H1 (cell line): Measurements from ENCODE around the gene SORBS1. TPM values are rescaled to one million over a fixed set of nuclear protein-coding genes. Genes with fewer than 3 reads are reported as not detected.

Source experiments
- CTCF ChIA-PET: fragments of 300-600 bp; sonication (Branson Sonifier 250); formaldehyde crosslinking; loops from one replicate; lab custom pipeline; 2021; ENCODE audit not compliant: partially characterized antibody; lab: Charles Lee
- POLR2A ChIA-PET: fragments of 300-600 bp; sonication (Branson Sonifier 250); formaldehyde crosslinking; loops from one replicate; lab custom pipeline; 2021; ENCODE audit warnings: inconsistent platforms; ENCODE audit not compliant: partially characterized antibody; lab: Charles Lee
- DNase-seq, 2 experiments: peaks; one replicate each; pipeline versions ENCODE4 v3.0.0 to v3.0.0-alpha.2; 2010 to 2022; ENCODE audit warnings: low spot score in 2 of 2, low read depth in 1 of 2, mixed read lengths in 1 of 2
- FAIRE-seq: peaks from 2 replicates; lab custom pipeline; 2011; peaks lifted over from hg19 to GRCh38; lab: Jason Lieb, UNC
- H2AFZ ChIP-seq: 2 replicates; pipeline ENCODE4 v1.8.1; 2012; ENCODE audit warnings: low read length, inconsistent platforms
- H2AK5ac ChIP-seq: 2 replicates; pipeline ENCODE4 v1.6.1; 2013; ENCODE audit warnings: low read depth, low read length
- H2BK120ac ChIP-seq: replicated peaks from 2 replicates; pipeline ENCODE3; 2013; ENCODE audit warnings: low read depth, low read length, inconsistent platforms
- H2BK12ac ChIP-seq: 2 replicates; pipeline ENCODE4 v1.6.1; 2013; ENCODE audit warnings: low read depth, low read length
- H2BK15ac ChIP-seq: 2 replicates; pipeline ENCODE4 v1.6.1; 2013; ENCODE audit warnings: low read length
- H2BK20ac ChIP-seq: 2 replicates; pipeline ENCODE4 v1.6.1; 2013; ENCODE audit warnings: low read length
- H2BK5ac ChIP-seq: 2 replicates; pipeline ENCODE4 v1.6.1; 2013; ENCODE audit warnings: low read depth, low read length
- H3K14ac ChIP-seq: 2 replicates; pipeline ENCODE4 v1.6.1; 2013; ENCODE audit warnings: inconsistent platforms; ENCODE audit not compliant: insufficient read length
- H3K18ac ChIP-seq: 2 replicates; pipeline ENCODE4 v1.6.1; 2013; ENCODE audit warnings: low read length; ENCODE audit errors: extremely low read depth
- H3K23ac ChIP-seq: 2 replicates; pipeline ENCODE4 v1.6.1; 2013; ENCODE audit warnings: inconsistent platforms; ENCODE audit not compliant: insufficient read length
- H3K23me2 ChIP-seq: 2 replicates; pipeline ENCODE4 v1.6.1; 2013; ENCODE audit warnings: low read depth, low read length
- H3K27ac ChIP-seq: 2 replicates; pipeline ENCODE4 v1.6.1; 2011; ENCODE audit warnings: low read depth, low read length, inconsistent platforms
- H3K27me3 ChIP-seq, 4 experiments: replicated peaks in 1 of 4; 1 replicate in 1 of 4; 2 replicates in 3 of 4; pipeline versions ENCODE4 v1.6.1 to v1.8.1; 2011 to 2013; ENCODE audit warnings: low read length in 3 of 4, mild to moderate bottlenecking in 3 of 4, inconsistent platforms in 2 of 4, mixed read lengths in 2 of 4, moderate library complexity in 1 of 4; ENCODE audit not compliant: control insufficient read depth in 3 of 4, insufficient read depth in 3 of 4; ENCODE audit errors: extremely low read depth in 1 of 4
- H3K36me3 ChIP-seq, 4 experiments: 2 replicates each; pipeline versions ENCODE4 v1.6.1 to v1.8.1; 2011 to 2013; ENCODE audit warnings: mild to moderate bottlenecking in 4 of 4, low read length in 3 of 4, moderate library complexity in 2 of 4, control low read depth in 1 of 4, inconsistent platforms in 1 of 4; ENCODE audit not compliant: insufficient read depth in 4 of 4, control insufficient read depth in 2 of 4
- H3K4ac ChIP-seq: replicated peaks from 2 replicates; pipeline ENCODE3; 2013; ENCODE audit warnings: low read length, low read depth, mixed read lengths, inconsistent platforms; ENCODE audit not compliant: insufficient read length
- H3K4me1 ChIP-seq, 4 experiments: replicated peaks in 1 of 4; 1 replicate in 1 of 4; 2 replicates in 3 of 4; pipeline versions ENCODE4 v1.6.1 to v1.8.1; 2011 to 2013; ENCODE audit warnings: low read length in 3 of 4, inconsistent platforms in 2 of 4, mixed read lengths in 1 of 4; ENCODE audit not compliant: insufficient read depth in 4 of 4, control insufficient read depth in 3 of 4
- H3K4me2 ChIP-seq, 2 experiments: 2 replicates each; pipeline versions ENCODE4 v1.6.1 to v1.8.1; 2011 to 2013; ENCODE audit warnings: low read depth in 2 of 2, low read length in 2 of 2, control low read depth in 1 of 2, inconsistent platforms in 1 of 2, mild to moderate bottlenecking in 1 of 2; ENCODE audit not compliant: insufficient read depth in 1 of 2
- H3K4me3 ChIP-seq, 4 experiments: fragments of 200-600, 300-600 bp in 1 of 4; sonication (generic), shearing (Covaris generic), sonication (Bioruptor Twin) in 1 of 4; 2 replicates each; pipeline versions ENCODE4 v1.5.1 to v1.8.1; 2011 to 2016; ENCODE audit warnings: low read length in 4 of 4, low read depth in 3 of 4, control low read depth in 2 of 4, inconsistent platforms in 2 of 4, mild to moderate bottlenecking in 2 of 4, mixed read lengths in 1 of 4, moderate library complexity in 1 of 4; ENCODE audit not compliant: insufficient read depth in 2 of 4; ENCODE audit errors: extremely low read depth in 1 of 4
- H3K56ac ChIP-seq: replicated peaks from 2 replicates; pipeline ENCODE3; 2013; ENCODE audit warnings: low read depth, mild to moderate bottlenecking, mixed read lengths, low read length, inconsistent platforms; ENCODE audit not compliant: insufficient read length
- H3K79me1 ChIP-seq: 2 replicates; pipeline ENCODE4 v1.6.1; 2013; ENCODE audit warnings: low read depth, low read length, control low read depth
- H3K79me2 ChIP-seq, 2 experiments: 2 replicates each; pipeline versions ENCODE4 v1.6.1 to v1.8.1; 2012 to 2013; ENCODE audit warnings: low read length in 2 of 2, mild to moderate bottlenecking in 2 of 2, inconsistent platforms in 1 of 2; ENCODE audit not compliant: insufficient read depth in 2 of 2, control insufficient read depth in 1 of 2
- H3K9ac ChIP-seq, 4 experiments: replicated peaks in 1 of 4; 1 replicate in 1 of 4; 2 replicates in 3 of 4; pipeline versions ENCODE4 v1.6.1 to v1.8.1; 2011 to 2013; ENCODE audit warnings: low read depth in 3 of 4, low read length in 3 of 4, control low read depth in 2 of 4, mild to moderate bottlenecking in 2 of 4, moderate library complexity in 2 of 4, inconsistent platforms in 1 of 4; ENCODE audit errors: extremely low read depth in 1 of 4
- H3K9me3 ChIP-seq, 2 experiments: 2 replicates each; pipeline versions ENCODE4 v1.6.1 to v1.8.1; 2012 to 2013; ENCODE audit warnings: mild to moderate bottlenecking in 2 of 2, moderate library complexity in 2 of 2, control low read depth in 1 of 2, inconsistent platforms in 1 of 2, low read depth in 1 of 2, low read length in 1 of 2, mixed read lengths in 1 of 2; ENCODE audit not compliant: insufficient read depth in 2 of 2
- H4K20me1 ChIP-seq, 2 experiments: replicated peaks in 1 of 2; 2 replicates each; pipeline versions ENCODE3 to v1.8.1; 2011 to 2013; ENCODE audit warnings: inconsistent platforms in 2 of 2, low read length in 2 of 2, mild to moderate bottlenecking in 1 of 2; ENCODE audit not compliant: insufficient read depth in 2 of 2, control insufficient read depth in 1 of 2
- H4K5ac ChIP-seq: 2 replicates; pipeline ENCODE4 v1.6.1; 2013; ENCODE audit warnings: low read length, low read depth, mixed read lengths, inconsistent platforms; ENCODE audit not compliant: insufficient read length
- H4K8ac ChIP-seq: 2 replicates; pipeline ENCODE4 v1.8.0; 2013; ENCODE audit warnings: mild to moderate bottlenecking, moderate library complexity, low read length, inconsistent platforms; ENCODE audit not compliant: insufficient read depth; ENCODE audit errors: extremely low read depth
- H4K91ac ChIP-seq: replicated peaks from 2 replicates; pipeline ENCODE3; 2013; ENCODE audit warnings: low read length, mixed read lengths, inconsistent platforms; ENCODE audit not compliant: insufficient read length
- CREB1 ChIP-seq: IDR thresholded peaks from 2 replicates; pipeline ENCODE4 v1.6.1; 2012; ENCODE audit warnings: inconsistent platforms
- POU5F1 ChIP-seq: IDR thresholded peaks from 2 replicates; pipeline ENCODE4 v1.6.1; 2011; ENCODE audit warnings: low read depth, mild to moderate bottlenecking, low read length, moderate library complexity
- SIN3A ChIP-seq, 2 experiments: IDR thresholded peaks in 1 of 2; conservative IDR thresholded peaks in 1 of 2; 2 replicates each; pipeline ENCODE4 v1.6.1; 2011 to 2012; ENCODE audit warnings: low read length in 2 of 2, improper control_type of control experiment in 1 of 2, low read depth in 1 of 2, mild to moderate bottlenecking in 1 of 2
- SIX5 ChIP-seq: IDR thresholded peaks from 2 replicates; pipeline ENCODE4 v1.6.1; 2011; ENCODE audit warnings: mild to moderate bottlenecking, low read depth, low read length
- SP4 ChIP-seq: IDR thresholded peaks from 2 replicates; pipeline ENCODE4 v1.6.1; 2012; ENCODE audit warnings: low read length, inconsistent platforms
- SUZ12 ChIP-seq: fragments of 200-600 bp; sonication (generic); IDR thresholded peaks from 2 replicates; pipeline ENCODE4 v1.6.1; 2012; ENCODE audit warnings: mild to moderate bottlenecking, inconsistent platforms, low read length, moderate library complexity, mixed read lengths
- TAF1 ChIP-seq: IDR thresholded peaks from 2 replicates; pipeline ENCODE4 v1.6.1; 2011; ENCODE audit warnings: mild to moderate bottlenecking, low read depth, low read length
- WGBS, 2 experiments: shearing (Covaris generic) in 1 of 2; methylation state at CpG; one replicate each; pipeline versions ENCODE4 v1.1.6 to v1.1.7; 2013 to 2015; ENCODE audit warnings: low lambda C conversion rate in 2 of 2, mixed read lengths in 2 of 2, inconsistent platforms in 1 of 2, low coverage in 1 of 2, missing lambda C conversion rate in 1 of 2; ENCODE audit not compliant: insufficient replicate concordance in 2 of 2, insufficient coverage in 1 of 2, insufficient read length in 1 of 2; ENCODE audit errors: extremely low coverage in 1 of 2, missing lambda C conversion rate in 1 of 2; 5-methylcytosine and 5-hydroxymethylcytosine counted together
- polyA plus RNA-seq, 7 experiments: library from polyadenylated mRNA; depleted of rRNA in 3 of 7; stranded (reverse) in 5 of 7; unstranded in 2 of 7; fragments of >200 nt in 5 of 7; fragments of 200-250 nt in 2 of 7; gene quantifications; 1 replicate in 5 of 7; 2 replicates in 1 of 7; 4 replicates in 1 of 7; pipeline versions ENCODE4 v1.2.1 to v1.2.3, GENCODE V29; 2011 to 2013; ENCODE audit warnings: missing spikeins in 2 of 7, mixed read lengths in 2 of 7
- total RNA-seq: library from RNA; stranded (reverse); fragmentation: NEBNext Ultra II Directional; extraction: Animal tissue kit (Norgen Biotek cat#: 25700); gene quantifications from 2 replicates; pipeline ENCODE4 v1.2.1, GENCODE V29; 2021
- TF ChIP-seq, protein P1 (sequence below): IDR thresholded peaks from 2 replicates; pipeline ENCODE4 v1.6.1; 2012; ENCODE audit warnings: low read length, inconsistent platforms
- TF ChIP-seq, protein P2 (sequence below), 3 experiments: IDR thresholded peaks; 1 replicate in 2 of 3; 2 replicates in 1 of 3; pipeline versions ENCODE4 v1.5.1 to v1.6.1; 2011; ENCODE audit warnings: low read length in 3 of 3, mild to moderate bottlenecking in 3 of 3, inconsistent platforms in 2 of 3, low read depth in 1 of 3, moderate library complexity in 1 of 3; ENCODE audit not compliant: insufficient read depth in 1 of 3; ENCODE audit errors: control extremely low read depth in 1 of 3

Gene SORBS1
- total and polyA plus RNA-seq, 2 of the 8 experiments (the other 6 are each of a cell fraction or from before 2014, with no cell fraction given) = 16.0 to 35.0 TPM

DNA sequence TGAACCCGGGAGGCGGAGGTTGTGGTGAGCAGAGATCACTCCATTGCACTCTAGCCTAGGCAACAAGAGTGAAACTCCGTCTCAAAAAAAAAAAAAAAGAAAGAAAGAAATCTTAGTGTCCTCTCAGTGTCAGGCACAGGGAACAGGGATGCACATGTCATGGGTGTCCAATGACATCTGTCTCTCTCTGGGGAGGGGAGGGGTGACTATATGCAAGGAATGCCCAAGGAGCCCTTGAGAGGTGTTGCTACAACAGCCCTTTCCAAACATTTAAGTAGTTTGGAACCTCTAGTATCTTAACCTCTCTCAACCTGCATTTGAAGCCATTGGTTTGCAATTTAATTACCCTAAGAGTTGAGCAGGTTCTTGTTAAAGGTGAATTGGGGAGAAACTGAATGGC, 299.2 kb downstream of the SORBS1 start:
- H3K27me3 ChIP-seq = no peaks in the 10 kb centered on the region
- POLR2A ChIA-PET = interaction anchor here (1.8 kb wide), 1 partner anchor 31 kb away, joined by 5 read pairs; no protein-coding TSS in a partner anchor
- H3K36me3 ChIP-seq = peaks cover 11 to 80% (median 33%) of the 10 kb centered on the region in 4 experiments
- H3K27ac ChIP-seq = no peak overlapping the region
- peaks cover 5 to 28% (median 15%) of the 10 kb centered on the region in 4 experiments for H3K4me1 ChIP-seq
- H3K4ac ChIP-seq = no peak overlapping the region
- no peak overlapping the region for H2AK5ac ChIP-seq
- no peak overlapping the region for H3K23ac ChIP-seq
- H3K4me3 ChIP-seq = no peak overlapping the region
- FAIRE-seq (no peak), DNase-seq (peak in 1 of 2 experiments; percentile 35)
- H4K91ac ChIP-seq = no peak overlapping the region
- no peak overlapping the region for H3K9ac ChIP-seq
- peaks cover 2% of the 10 kb centered on the region; the same call in 1 of the 2 replicates for H3K79me1 ChIP-seq
- no peaks in the 10 kb centered on the region for H3K23me2 ChIP-seq
- 0 out of 2 replicates have a peak overlapping the region, but pooled peaks have one; percentile 43 for H2BK20ac ChIP-seq
- no peak overlapping the region for H2BK5ac ChIP-seq
- no peak overlapping the region for H3K4me2 ChIP-seq
- 89% methylated on average over 3 of the region's 3 CpGs; no CpG with 5 or more reads in 1 of the 2 experiments for WGBS, 2 experiments
- no peak overlapping the region for H3K14ac ChIP-seq
- no peak overlapping the region for H3K56ac ChIP-seq
- H2BK15ac ChIP-seq = no peak overlapping the region
- no peak overlapping the region for H4K8ac ChIP-seq
- no peak overlapping the region for H2BK120ac ChIP-seq
- H4K20me1 ChIP-seq = no peaks in the 10 kb centered on the region
- H3K79me2 ChIP-seq = peaks cover 0 to 7% of the 10 kb centered on the region in 2 experiments; a peak in 1 of 4 replicates
- H3K18ac ChIP-seq = no peak overlapping the region
- H2AFZ ChIP-seq = no peak overlapping the region
- H3K9me3 ChIP-seq = no peaks in the 10 kb centered on the region
- no peak overlapping the region for H4K5ac ChIP-seq
- CTCF ChIA-PET = interaction anchor here (0.7 to 7.3 kb wide), 4 partner anchors 15 to 100 kb away, joined by 3 to 52 read pairs (median 6); no protein-coding TSS in a partner anchor
- no peak overlapping the region for H2BK12ac ChIP-seq
- TF ChIP-seq SP4 (no peak), SIN3A (conservative IDR thresholded peaks at IDR 0.05 in 1 of 2, IDR thresholded peaks at IDR 0.05 in 1 of 2; ENCODE audit: low read depth in 1 of 2, low read length in 2 of 2) (no peak), CREB1 (no peak), SIX5 (no peak), SUZ12 (no peak), TAF1 (no peak), POU5F1 (no peak)
- TF ChIP-seq, protein P1, sequence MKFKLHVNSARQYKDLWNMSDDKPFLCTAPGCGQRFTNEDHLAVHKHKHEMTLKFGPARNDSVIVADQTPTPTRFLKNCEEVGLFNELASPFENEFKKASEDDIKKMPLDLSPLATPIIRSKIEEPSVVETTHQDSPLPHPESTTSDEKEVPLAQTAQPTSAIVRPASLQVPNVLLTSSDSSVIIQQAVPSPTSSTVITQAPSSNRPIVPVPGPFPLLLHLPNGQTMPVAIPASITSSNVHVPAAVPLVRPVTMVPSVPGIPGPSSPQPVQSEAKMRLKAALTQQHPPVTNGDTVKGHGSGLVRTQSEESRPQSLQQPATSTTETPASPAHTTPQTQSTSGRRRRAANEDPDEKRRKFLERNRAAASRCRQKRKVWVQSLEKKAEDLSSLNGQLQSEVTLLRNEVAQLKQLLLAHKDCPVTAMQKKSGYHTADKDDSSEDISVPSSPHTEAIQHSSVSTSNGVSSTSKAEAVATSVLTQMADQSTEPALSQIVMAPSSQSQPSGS = no peak
- TF ChIP-seq, protein P2, sequence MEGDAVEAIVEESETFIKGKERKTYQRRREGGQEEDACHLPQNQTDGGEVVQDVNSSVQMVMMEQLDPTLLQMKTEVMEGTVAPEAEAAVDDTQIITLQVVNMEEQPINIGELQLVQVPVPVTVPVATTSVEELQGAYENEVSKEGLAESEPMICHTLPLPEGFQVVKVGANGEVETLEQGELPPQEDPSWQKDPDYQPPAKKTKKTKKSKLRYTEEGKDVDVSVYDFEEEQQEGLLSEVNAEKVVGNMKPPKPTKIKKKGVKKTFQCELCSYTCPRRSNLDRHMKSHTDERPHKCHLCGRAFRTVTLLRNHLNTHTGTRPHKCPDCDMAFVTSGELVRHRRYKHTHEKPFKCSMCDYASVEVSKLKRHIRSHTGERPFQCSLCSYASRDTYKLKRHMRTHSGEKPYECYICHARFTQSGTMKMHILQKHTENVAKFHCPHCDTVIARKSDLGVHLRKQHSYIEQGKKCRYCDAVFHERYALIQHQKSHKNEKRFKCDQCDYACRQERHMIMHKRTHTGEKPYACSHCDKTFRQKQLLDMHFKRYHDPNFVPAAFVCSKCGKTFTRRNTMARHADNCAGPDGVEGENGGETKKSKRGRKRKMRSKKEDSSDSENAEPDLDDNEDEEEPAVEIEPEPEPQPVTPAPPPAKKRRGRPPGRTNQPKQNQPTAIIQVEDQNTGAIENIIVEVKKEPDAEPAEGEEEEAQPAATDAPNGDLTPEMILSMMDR (IDR thresholded peaks at IDR 0.05; ENCODE audit: control extremely low read depth in 1 of 3, insufficient read depth in 1 of 3, low read depth in 1 of 3, low read length in 3 of 3) = no peak
